ENCODE results near the gene PXMP4. TPM values are rescaled to one million over a fixed set of nuclear protein-coding genes. Genes with fewer than 3 reads are reported as not detected.

PXMP4 gene
- total RNA-seq, 1 donor: 7.6 TPM

DNA sequence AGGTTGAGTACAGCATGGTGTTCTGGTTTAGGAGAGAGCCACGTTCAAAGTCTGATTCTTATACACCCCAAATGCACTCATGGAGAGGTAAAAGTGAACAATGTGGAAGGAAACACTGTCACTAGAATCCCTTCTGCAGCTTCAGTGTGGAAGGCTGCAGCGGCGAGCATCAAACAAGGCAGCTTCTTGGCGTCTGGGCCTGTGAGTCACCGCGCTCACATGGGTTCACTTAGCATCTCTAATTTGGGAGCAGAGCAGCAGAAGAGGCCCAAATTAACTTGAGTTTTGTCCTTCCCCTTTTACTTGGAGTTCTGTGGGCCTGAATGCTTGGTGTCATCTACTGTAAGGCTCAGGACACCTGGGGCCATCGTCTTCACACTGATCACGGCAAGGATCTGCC, 23.0 kb downstream of the PXMP4 start:
- no peak overlapping the region for H3K4me3 ChIP-seq (ENCODE audit: low read depth, low read length)
- TF ChIP-seq CTCF (IDR thresholded peaks at IDR 0.05; ENCODE audit: insufficient read depth, low read length): no peak

DNA sequence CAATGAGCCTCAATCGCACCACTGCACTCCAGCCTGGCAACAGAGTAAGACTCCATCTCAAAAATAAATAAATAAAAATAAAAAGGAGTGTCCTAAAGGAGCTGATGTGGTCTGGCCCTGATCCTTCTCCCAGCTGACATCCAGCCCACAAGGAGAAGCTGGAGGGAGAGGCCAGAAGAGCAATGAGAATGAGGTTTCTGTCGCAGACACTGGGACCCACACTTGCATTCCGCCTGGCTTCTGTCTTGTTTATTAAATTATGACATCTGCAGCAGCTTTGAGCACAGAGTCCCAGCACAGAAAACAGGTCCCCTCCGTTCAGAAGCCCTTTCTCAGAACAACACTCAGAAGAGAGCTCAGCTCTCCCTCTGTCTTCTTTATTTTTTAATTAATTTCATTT, 23.7 kb downstream of the PXMP4 start:
- no peak for TF ChIP-seq CTCF (IDR thresholded peaks at IDR 0.05; ENCODE audit: insufficient read depth, low read length)
- no peak for DNase-seq (ENCODE audit: low read depth)
- no peak overlapping the region for H3K4me3 ChIP-seq (ENCODE audit: low read depth, low read length)

More for the DNA sequence above, 23.0 kb downstream of the PXMP4 start:
- DNase-seq (ENCODE audit: low read depth): peak; percentile 89

DNA sequence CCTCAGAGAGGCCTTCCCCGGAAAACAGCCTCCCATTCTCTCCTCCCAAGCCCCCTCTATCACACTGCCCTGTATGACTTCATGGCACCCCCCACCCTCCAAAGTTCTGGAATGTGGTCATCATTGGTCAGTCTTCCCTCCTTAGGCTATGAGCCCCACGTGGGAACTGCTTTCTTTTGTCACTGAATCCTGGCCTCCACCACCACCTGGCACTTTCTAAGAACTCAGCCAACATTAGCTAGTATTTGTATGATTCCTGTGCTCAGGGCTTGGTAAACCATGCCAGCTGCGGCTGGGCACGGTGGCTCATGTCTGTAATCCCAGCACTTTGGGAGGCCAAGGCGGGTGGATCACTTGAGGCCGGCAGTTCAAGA, 25.5 kb downstream of the PXMP4 start:
- H3K4me3 ChIP-seq (ENCODE audit: low read depth, low read length): no peak overlapping the region
- TF ChIP-seq CTCF (IDR thresholded peaks at IDR 0.05; ENCODE audit: insufficient read depth, low read length): no peak
- DNase-seq (ENCODE audit: low read depth): no peak

- TF ChIP-seq CTCF (IDR thresholded peaks at IDR 0.05; ENCODE audit: insufficient read depth, low read length): no peak
- peak; percentile 67 for DNase-seq (ENCODE audit: low read depth)
- H3K4me3 ChIP-seq (ENCODE audit: low read depth, low read length): no peak overlapping the region
Measured at GRCh38 chr20:33693741-33694638, 26.1 kb downstream of the PXMP4 start.

DNA sequence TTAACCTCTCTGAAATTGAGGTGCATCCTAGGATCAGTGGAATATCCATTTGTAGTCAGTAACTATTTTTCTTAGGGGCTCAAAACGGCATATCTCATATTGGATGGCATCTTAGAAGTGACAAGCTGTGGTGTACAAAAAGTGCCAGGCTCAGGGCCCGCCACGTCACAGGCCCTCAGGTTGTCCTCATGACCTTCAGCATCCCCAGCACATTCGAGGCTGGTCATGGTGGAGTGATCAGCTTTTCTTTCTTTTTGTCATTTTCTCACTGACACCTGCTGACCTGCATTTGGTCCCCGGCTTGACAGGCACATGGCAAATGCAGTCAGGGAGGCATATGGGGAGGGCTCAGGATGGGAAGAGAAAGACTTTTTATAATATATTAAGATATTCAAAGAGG, 26.8 kb downstream of the PXMP4 start:
- no peak for DNase-seq (ENCODE audit: low read depth)
- H3K4me3 ChIP-seq (ENCODE audit: low read depth, low read length): no peak overlapping the region
- TF ChIP-seq CTCF (IDR thresholded peaks at IDR 0.05; ENCODE audit: insufficient read depth, low read length): no peak

- H3K4me3 ChIP-seq (ENCODE audit: low read depth, low read length): no peak overlapping the region
- no peak for TF ChIP-seq CTCF (IDR thresholded peaks at IDR 0.05; ENCODE audit: insufficient read depth, low read length)
- DNase-seq (ENCODE audit: low read depth): peak; percentile 54
Measured at GRCh38 chr20:33689973-33690372, 30.1 kb downstream of the PXMP4 start.
